ENCODE results near the gene KRT9.
"Not testable (repeated sequence)": the region's sequence is repeated elsewhere in the genome, so short reads cannot be mapped to it uniquely, and the experiment has no call there.

KRT9 gene

GRCh38 chr17:41617698-41618097 is 45.8 kb upstream of the KRT9 start:
- DNase-seq (ENCODE audit: low read depth): no peak
- no peak for TF ChIP-seq CTCF (IDR thresholded peaks at IDR 0.05; ENCODE audit: low read depth, low read length)
- TF ChIP-seq MYC (IDR thresholded peaks at IDR 0.05; ENCODE audit: low read depth, low read length): no peak
- no peak for TF ChIP-seq MAX (IDR thresholded peaks at IDR 0.05; ENCODE audit: low read depth, low read length)
- TF ChIP-seq POLR2A (IDR thresholded peaks at IDR 0.05; ENCODE audit: extremely low read depth, insufficient read length): no peak
- no peak overlapping the region for H3K4me3 ChIP-seq (ENCODE audit: low read depth, low read length)

- no peak for DNase-seq (ENCODE audit: low read depth)
- H3K4me3 ChIP-seq (ENCODE audit: low read depth, low read length): no peak overlapping the region
- no peak for TF ChIP-seq MYC (IDR thresholded peaks at IDR 0.05; ENCODE audit: low read depth, low read length)
- no peak for TF ChIP-seq MAX (IDR thresholded peaks at IDR 0.05; ENCODE audit: low read depth, low read length)
- TF ChIP-seq POLR2A (IDR thresholded peaks at IDR 0.05; ENCODE audit: extremely low read depth, insufficient read length): no peak
- TF ChIP-seq CTCF (IDR thresholded peaks at IDR 0.05; ENCODE audit: low read depth, low read length): no peak
Observed at GRCh38 chr17:41617136-41617535, 45.3 kb upstream of the KRT9 start.

GRCh38 chr17:41616486-41616885 is 44.6 kb upstream of the KRT9 start:
- not testable (repeated sequence) for H3K4me3 ChIP-seq (ENCODE audit: low read depth, low read length); DNase-seq (ENCODE audit: low read depth)

GRCh38 chr17:41615454-41615853 is 43.6 kb upstream of the KRT9 start:
- no peak overlapping the region for H3K4me3 ChIP-seq (ENCODE audit: low read depth, low read length)
- no peak for DNase-seq (ENCODE audit: low read depth)
- TF ChIP-seq MAX (IDR thresholded peaks at IDR 0.05; ENCODE audit: low read depth, low read length) (no peak), CTCF (IDR thresholded peaks at IDR 0.05; ENCODE audit: low read depth, low read length) (no peak), MYC (IDR thresholded peaks at IDR 0.05; ENCODE audit: low read depth, low read length) (no peak), POLR2A (IDR thresholded peaks at IDR 0.05; ENCODE audit: extremely low read depth, insufficient read length) (no peak)

GRCh38 chr17:41614767-41615166 is 42.9 kb upstream of the KRT9 start:
- peak; percentile 67 for DNase-seq (ENCODE audit: low read depth)
- not testable (repeated sequence) for H3K4me3 ChIP-seq (ENCODE audit: low read depth, low read length)

- H3K4me3 ChIP-seq (ENCODE audit: low read depth, low read length): no peak overlapping the region
- TF ChIP-seq MYC (IDR thresholded peaks at IDR 0.05; ENCODE audit: low read depth, low read length) (no peak), MAX (IDR thresholded peaks at IDR 0.05; ENCODE audit: low read depth, low read length) (no peak), POLR2A (IDR thresholded peaks at IDR 0.05; ENCODE audit: extremely low read depth, insufficient read length) (no peak), CTCF (IDR thresholded peaks at IDR 0.05; ENCODE audit: low read depth, low read length) (no peak)
- DNase-seq (ENCODE audit: low read depth): no peak
Observed at GRCh38 chr17:41614098-41614497, 42.2 kb upstream of the KRT9 start.

GRCh38 chr17:41613277-41614082 is 41.6 kb upstream of the KRT9 start:
- H3K4me3 ChIP-seq (ENCODE audit: low read depth, low read length): no peak overlapping the region
- DNase-seq (ENCODE audit: low read depth): no peak
- TF ChIP-seq MAX (IDR thresholded peaks at IDR 0.05; ENCODE audit: low read depth, low read length): no peak
- no peak for TF ChIP-seq MYC (IDR thresholded peaks at IDR 0.05; ENCODE audit: low read depth, low read length)
- no peak for TF ChIP-seq POLR2A (IDR thresholded peaks at IDR 0.05; ENCODE audit: extremely low read depth, insufficient read length)
- TF ChIP-seq CTCF (IDR thresholded peaks at IDR 0.05; ENCODE audit: low read depth, low read length): no peak

GRCh38 chr17:41612376-41613160 is 40.7 kb upstream of the KRT9 start, which contains the start of gene KRT16:
TSS of gene KRT16 (minus strand) at chr17:41612767. CDS start at chr17:41612688, 79 bp downstream.
- H3K4me3 ChIP-seq (ENCODE audit: low read depth, low read length); DNase-seq (ENCODE audit: low read depth): not testable (repeated sequence)
